AG04449 (cell line): ENCODE results near the gene TARS1.

Source experiments
- CTCF ChIA-PET: fragments of 350-600 bp; formaldehyde crosslinking; extraction: SDS; loops from one replicate; lab custom pipeline; 2021; ENCODE audit warnings: antibody characterized with exemption; lab: Yijun Ruan, JAX
- POLR2A ChIA-PET: fragments of 400-600, 350-600 bp; formaldehyde crosslinking; extraction: SDS; loops from one replicate; lab custom pipeline; 2020; ENCODE audit warnings: antibody characterized with exemption, inconsistent platforms; lab: Yijun Ruan, JAX
- DNase-seq: peaks from one replicate; pipeline ENCODE4 v3.0.0-alpha.2; 2010; ENCODE audit warnings: low read depth, low spot score
- H3K4me3 ChIP-seq: 2 replicates; pipeline ENCODE4 v1.5.1; 2011; ENCODE audit warnings: low read depth, mild to moderate bottlenecking, control low read depth, low read length
- CTCF ChIP-seq: IDR thresholded peaks from one replicate; pipeline ENCODE4 v1.5.1; 2011; ENCODE audit warnings: mild to moderate bottlenecking, moderate library complexity, low read length, control low read depth, inconsistent platforms; ENCODE audit not compliant: insufficient read depth; ENCODE audit errors: missing control alignments

Gene TARS1

GRCh38 chr5:33409435-33410170 is 31.2 kb upstream of the TARS1 start:
- peak; percentile 53 for DNase-seq
- no peak for TF ChIP-seq CTCF
- ChIA-PET CTCF (interaction anchor here (1.5 kb wide), 1 partner anchor 8 kb away, joined by 6 read pairs; no protein-coding TSS in a partner anchor), POLR2A (no interaction called here)
- no peak overlapping the region for H3K4me3 ChIP-seq

GRCh38 chr5:33410221-33410620 is 30.5 kb upstream of the TARS1 start:
- ChIA-PET POLR2A (no interaction called here), CTCF (no interaction called here)
- TF ChIP-seq CTCF, result no peak
- no peak overlapping the region for H3K4me3 ChIP-seq
- DNase-seq, result no peak

GRCh38 chr5:33411498-33411897 is 29.3 kb upstream of the TARS1 start:
- CTCF ChIA-PET, result interaction anchor here (0.7 kb wide), 1 partner anchor 11 kb away, joined by 3 read pairs; no protein-coding TSS in a partner anchor
- TF ChIP-seq CTCF, result no peak
- H3K4me3 ChIP-seq, result no peak overlapping the region
- DNase-seq, result no peak
- POLR2A ChIA-PET, result no interaction called here

- ChIA-PET POLR2A (no interaction called here), CTCF (no interaction called here)
- H3K4me3 ChIP-seq, result no peak overlapping the region
- TF ChIP-seq CTCF, result no peak
- no peak for DNase-seq
Observed at GRCh38 chr5:33415811-33416354, 24.9 kb upstream of the TARS1 start.

- no peak for DNase-seq
- no peak for TF ChIP-seq CTCF
- CTCF ChIA-PET, result interaction anchor here (1.2 to 1.6 kb wide), 4 partner anchors 9 to 710 kb away, joined by 3 to 6 read pairs (median 4); no protein-coding TSS in a partner anchor
- H3K4me3 ChIP-seq, result no peak overlapping the region
- POLR2A ChIA-PET, result no interaction called here
Observed at GRCh38 chr5:33417632-33418031, 23.1 kb upstream of the TARS1 start.

GRCh38 chr5:33420946-33421345 is 19.8 kb upstream of the TARS1 start:
- ChIA-PET CTCF (interaction anchor here (1.0 to 4.5 kb wide), 7 partner anchors 110 to 1001 kb away, joined by 3 to 34 read pairs (median 3); partner anchors contain the start of gene NPR3), POLR2A (no interaction called here)
- no peak for TF ChIP-seq CTCF
- no peak for DNase-seq
- no peak overlapping the region for H3K4me3 ChIP-seq
